ENCODE results near the gene PROP1.
"Not testable (repeated sequence)": the region's sequence is repeated elsewhere in the genome, so short reads cannot be mapped to it uniquely, and the experiment has no call there.

The PROP1 gene

GRCh38 chr5:177945601-177946283, 50.3 kb downstream of the PROP1 start:
- DNase-seq (ENCODE audit: low read depth in 1 of 2, low spot score in 1 of 2): not testable (repeated sequence)

GRCh38 chr5:177945145-177945544, 50.9 kb downstream of the PROP1 start:
- DNase-seq (ENCODE audit: low read depth in 1 of 2, low spot score in 1 of 2): not testable (repeated sequence)

- peak; percentile 6 to 20 for DNase-seq (ENCODE audit: low read depth in 1 of 2, low spot score in 1 of 2)
These were observed 52.0 kb downstream of the PROP1 start for GRCh38 chr5:177943805-177944736.

GRCh38 chr5:177942896-177943295, 53.1 kb downstream of the PROP1 start:
- DNase-seq (ENCODE audit: low read depth in 1 of 2, low spot score in 1 of 2): not testable (repeated sequence)

All from stimulated activated CD4-positive, alpha-beta T cell treated with anti-CD3 and anti-CD28 coated beads, Interleukin-15, amount 100 ng/mL, for 1 hour (primary cell).